A172 (cell line): ENCODE measurements around the gene PTPRM. TPM values are rescaled to one million over a fixed set of nuclear protein-coding genes. Genes with fewer than 3 reads are reported as not detected.

Experiments
- DNase-seq: peaks from one replicate; pipeline ENCODE4 v3.0.0-alpha.2; 2015; ENCODE audit warnings: low spot score
- total RNA-seq: library from RNA; depleted of rRNA; stranded (reverse); fragments of >200 nt; shearing (Covaris generic); gene quantifications from 2 replicates; pipeline ENCODE4 v1.2.3, GENCODE V29; 2014

PTPRM gene
- total RNA-seq, 1 experiment from 2014 or later = 26.4 TPM

GRCh38 chr18:7896805-7897518, 329.8 kb downstream of the PTPRM start:
- no peak for DNase-seq

- no peak for DNase-seq
These were observed 331.1 kb downstream of the PTPRM start for GRCh38 chr18:7898181-7898580.

DNA sequence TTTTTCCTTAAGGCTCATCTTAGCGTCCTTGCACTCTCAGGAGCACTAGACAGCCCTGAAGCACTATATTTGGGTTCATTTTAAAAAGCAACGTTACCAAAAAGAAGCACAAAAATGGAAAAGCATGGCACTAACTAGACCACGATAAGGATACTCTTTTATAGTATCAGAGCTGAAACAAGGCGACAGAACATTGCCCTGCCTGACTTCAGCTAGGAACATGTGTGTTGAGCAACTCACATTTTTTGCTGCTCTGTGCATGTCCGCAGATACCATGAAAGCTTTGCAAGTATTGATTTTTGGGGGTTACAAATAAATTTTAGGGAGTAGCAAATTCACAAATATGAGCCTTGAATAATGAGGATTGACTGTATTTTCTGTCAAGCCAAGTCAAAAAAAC, 332.0 kb downstream of the PTPRM start:
- DNase-seq = no peak

DNA sequence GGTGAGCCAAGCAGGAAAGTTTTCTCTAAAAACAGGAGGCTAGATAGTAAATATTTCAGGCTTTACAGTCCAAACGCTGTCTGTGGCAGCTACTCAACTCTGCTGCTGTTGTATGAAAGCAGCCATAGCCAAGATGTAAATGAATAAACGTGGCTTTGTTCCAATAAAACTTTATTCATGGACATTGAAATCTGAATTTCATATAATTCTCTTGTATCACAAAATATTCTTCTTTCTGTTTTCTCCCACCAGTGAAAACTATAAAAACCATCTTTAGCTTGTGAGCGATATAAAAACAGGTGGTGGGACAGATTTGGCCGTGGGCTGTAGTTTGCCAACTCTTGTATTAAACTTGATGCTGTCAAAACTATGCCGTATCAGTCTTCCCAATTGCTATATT, 333.0 kb downstream of the PTPRM start:
- no peak for DNase-seq

DNA sequence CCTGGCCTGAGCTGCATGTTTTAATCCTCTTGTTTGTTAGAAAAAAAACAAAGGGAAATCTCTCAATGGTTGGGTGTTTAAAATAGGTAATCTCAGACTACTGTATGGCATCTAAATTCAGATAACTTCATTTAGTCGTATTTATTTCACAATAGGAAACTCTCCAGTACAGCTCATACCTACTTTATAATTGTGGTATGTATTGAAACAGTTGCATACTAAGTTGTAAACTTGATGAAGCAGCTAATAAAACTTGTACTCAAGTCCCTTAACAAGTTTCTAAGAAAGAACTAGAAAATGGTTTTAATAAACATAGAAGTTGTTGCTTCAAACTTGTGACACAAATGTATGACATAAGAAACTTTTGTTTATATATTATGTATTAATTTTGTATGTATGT, 334.5 kb downstream of the PTPRM start:
- no peak for DNase-seq

- no peak for DNase-seq
These were observed 335.3 kb downstream of the PTPRM start for GRCh38 chr18:7902399-7902839.

GRCh38 chr18:7904529-7904928, 337.4 kb downstream of the PTPRM start:
- DNase-seq = peak; percentile 50

DNA sequence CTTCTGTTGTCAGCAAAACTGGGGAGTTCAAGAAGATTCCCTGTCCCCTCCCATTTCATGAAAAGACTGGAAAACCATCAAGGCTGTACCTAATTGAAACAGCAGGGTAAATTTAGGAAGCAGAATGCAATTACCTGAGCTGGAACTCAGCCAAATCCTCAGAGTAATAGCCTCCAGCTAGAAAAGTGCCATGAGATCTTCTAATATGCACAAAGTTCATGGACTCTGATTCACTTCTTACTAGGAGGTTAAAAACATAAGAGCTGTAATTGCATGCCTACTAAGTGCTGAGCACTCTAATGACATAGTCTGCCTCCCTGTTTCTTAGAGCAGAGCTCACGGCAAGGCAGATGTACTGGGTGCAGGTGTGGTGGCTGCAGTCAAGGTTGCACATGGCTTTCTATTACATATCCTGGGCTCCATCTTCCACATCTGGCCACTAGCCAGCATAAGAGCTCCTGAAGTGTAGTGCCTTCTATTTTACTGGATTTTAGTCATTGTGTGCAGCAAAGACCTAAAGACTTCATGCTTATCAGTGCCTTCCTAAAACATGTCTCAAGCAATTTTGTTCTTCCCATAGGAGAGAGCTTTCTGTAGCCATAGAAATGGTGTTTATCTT, 341.7 kb downstream of the PTPRM start:
- DNase-seq = no peak

- no peak for DNase-seq
These were observed 347.9 kb downstream of the PTPRM start for GRCh38 chr18:7914834-7915670.

GRCh38 chr18:7918701-7919100, 351.6 kb downstream of the PTPRM start:
- no peak for DNase-seq

DNA sequence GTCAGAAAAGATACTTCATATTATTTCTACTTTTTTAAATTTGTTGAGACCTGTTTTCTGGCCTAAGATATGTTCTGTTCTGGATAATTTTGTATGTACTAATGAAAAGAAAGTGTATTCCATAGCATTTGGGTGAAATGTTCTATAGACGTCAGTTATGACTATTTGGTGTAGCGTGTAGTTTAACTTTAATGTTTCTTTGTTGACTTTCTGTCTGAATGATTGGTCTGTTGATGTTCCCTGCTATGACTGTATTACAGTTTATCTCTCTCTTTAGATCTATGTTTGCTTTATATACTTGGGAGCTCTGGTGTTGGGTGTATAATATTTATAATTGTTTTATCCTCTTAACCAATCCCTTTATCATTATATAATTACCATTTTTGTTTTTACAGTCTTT, 352.4 kb downstream of the PTPRM start:
- no peak for DNase-seq

- DNase-seq = peak; percentile 44
These were observed 354.9 kb downstream of the PTPRM start for GRCh38 chr18:7921938-7922587.

DNA sequence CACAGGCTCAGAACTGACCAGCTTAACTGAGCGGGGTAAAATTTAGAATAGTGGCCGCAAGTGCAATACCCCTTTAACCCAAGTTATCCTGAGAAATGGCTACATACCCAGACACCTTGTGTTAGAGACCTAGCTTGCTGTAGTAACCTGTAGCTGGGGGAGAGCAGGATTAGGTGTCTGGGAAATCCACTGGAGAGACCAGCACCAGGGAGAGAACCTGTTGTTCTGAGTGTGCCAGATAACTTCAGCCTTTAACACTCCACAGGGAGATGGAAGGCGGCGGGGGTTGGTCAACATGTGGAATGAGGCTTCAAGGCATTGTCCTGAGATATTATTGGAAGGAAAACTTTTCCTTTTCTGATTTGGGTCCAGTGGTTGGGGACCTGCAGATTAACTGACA, 356.0 kb downstream of the PTPRM start:
- DNase-seq = no peak

- no peak for DNase-seq
These were observed 357.5 kb downstream of the PTPRM start for GRCh38 chr18:7924616-7925015.

DNA sequence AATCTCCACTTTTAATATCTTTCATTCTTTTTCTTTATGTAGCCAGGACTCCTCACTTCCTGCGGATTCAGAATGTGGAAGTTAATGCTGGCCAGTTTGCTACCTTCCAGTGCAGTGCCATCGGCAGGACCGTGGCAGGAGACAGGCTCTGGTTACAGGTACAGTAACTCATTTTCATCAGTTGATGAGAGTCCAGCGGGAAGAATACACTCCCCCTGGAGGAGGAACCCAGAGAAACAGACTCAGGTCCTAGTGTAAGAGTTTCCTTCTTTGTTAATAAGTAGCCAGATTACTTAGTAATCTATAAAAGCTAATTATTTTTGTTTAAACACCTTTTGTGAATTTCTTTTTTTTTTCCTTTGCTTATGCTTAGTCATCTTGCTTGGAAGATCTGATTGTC, 359.4 kb downstream of the PTPRM start:
- no peak for DNase-seq

- DNase-seq = no peak
These were observed 360.0 kb downstream of the PTPRM start for GRCh38 chr18:7927119-7927518.

DNA sequence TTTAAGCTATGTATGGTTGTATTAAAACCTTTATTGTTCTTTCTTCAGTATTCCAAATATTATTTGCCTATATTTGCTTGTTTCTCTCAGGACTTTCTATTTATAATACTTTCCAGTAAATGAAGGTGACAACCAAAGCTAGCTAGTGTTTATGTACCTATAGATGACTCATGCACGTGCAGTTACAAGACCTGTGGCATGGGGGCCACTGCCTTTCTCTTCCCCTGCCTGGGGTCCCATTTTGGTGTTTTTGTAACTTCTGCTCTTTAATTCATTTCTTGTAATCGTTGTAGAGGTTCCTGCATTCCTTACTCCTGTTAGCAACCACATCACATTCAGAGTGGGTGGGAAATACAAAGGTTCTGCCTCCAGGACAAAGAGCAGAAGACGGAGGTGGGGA, 364.6 kb downstream of the PTPRM start:
- no peak for DNase-seq

DNA sequence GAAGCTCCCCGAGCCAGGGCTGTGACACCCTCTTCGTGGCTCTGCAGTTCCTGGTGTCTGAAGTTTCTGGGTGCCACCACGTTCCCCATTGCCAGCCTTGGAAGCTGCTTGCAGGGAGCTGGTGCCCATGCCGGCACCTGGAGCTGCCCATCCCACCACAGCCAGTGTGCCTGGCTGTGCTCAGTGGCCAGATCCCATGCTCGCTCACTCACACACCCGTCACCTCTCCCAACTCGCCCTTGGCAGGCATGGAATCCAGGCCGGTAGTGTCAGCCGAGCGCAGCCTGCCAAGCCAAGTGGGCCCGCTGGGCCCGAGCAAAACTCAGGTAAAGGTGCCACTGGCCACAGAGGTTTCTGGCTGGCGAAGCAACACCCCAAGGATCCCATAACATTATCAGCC, 370.2 kb downstream of the PTPRM start:
- no peak for DNase-seq

- DNase-seq = no peak
These were observed 372.4 kb downstream of the PTPRM start for GRCh38 chr18:7939521-7939920.

DNA sequence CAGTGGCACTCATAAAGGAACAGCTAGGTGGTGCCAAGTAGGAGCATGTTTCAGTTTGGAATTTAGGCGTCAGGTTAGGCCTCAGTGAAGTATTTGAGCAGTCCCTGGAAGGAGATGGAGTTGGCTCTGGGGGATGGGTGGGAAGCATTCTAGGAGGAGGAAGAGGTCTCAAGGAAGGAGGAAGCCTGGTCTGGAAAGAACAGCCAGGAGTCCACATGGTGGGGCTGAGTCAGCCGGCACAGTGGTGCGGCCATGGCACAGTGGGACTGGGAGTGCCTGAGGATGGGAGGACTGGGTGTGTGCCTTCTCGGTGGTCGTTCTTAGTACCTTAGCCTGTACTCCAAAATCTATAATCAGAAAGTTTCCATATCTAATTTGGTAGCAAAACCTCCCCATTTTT, 373.3 kb downstream of the PTPRM start:
- DNase-seq = no peak

GRCh38 chr18:7940971-7941370, 373.9 kb downstream of the PTPRM start:
- no peak for DNase-seq

GRCh38 chr18:7941533-7941932, 374.4 kb downstream of the PTPRM start:
- no peak for DNase-seq
